Tibial nerve (tissue), 4 donors: ENCODE results near the gene FBXL17. TPM values are rescaled to one million over a fixed set of nuclear protein-coding genes. Genes with fewer than 3 reads are reported as not detected.

Experiments used
- DNase-seq, 2 donors: peaks; one replicate each; pipeline ENCODE4 v3.0.0-alpha.2; 2019; ENCODE audit warnings: low spot score in 2 of 2
- H3K27ac ChIP-seq, 4 donors: fragments of 200-600 bp; sonication (generic) in 3 of 4; one replicate each; pipeline ENCODE4 v1.5.1; 2017 to 2019; ENCODE audit warnings: mild to moderate bottlenecking in 1 of 4
- H3K27me3 ChIP-seq, 2 donors: fragments of 200-600 bp; sonication (generic) in 1 of 2; one replicate each; pipeline versions ENCODE4 v1.5.1 to v1.6.0; 2017 to 2019
- H3K36me3 ChIP-seq, 3 donors: fragments of 200-600 bp; sonication (generic); one replicate each; pipeline ENCODE4 v1.5.1; 2018 to 2019
- H3K4me1 ChIP-seq, 4 donors: fragments of 200-600 bp; sonication (generic) in 3 of 4; one replicate each; pipeline ENCODE4 v1.5.1; 2017 to 2019
- H3K4me3 ChIP-seq, 4 donors: fragments of 200-600 bp; sonication (generic) in 3 of 4; one replicate each; pipeline ENCODE4 v1.5.1; 2017 to 2019; ENCODE audit warnings: mild to moderate bottlenecking in 1 of 4, moderate library complexity in 1 of 4
- H3K9me3 ChIP-seq, 4 donors: fragments of 200-600 bp; sonication (generic) in 3 of 4; one replicate each; pipeline ENCODE4 v1.5.1; 2017 to 2019
- EP300 ChIP-seq, 2 donors: sonication (generic); formaldehyde crosslinking; IDR thresholded peaks; one replicate each; pipeline ENCODE4 v1.6.1; 2017; ENCODE audit warnings: antibody characterized with exemption in 2 of 2, mild to moderate bottlenecking in 1 of 2
- POLR2A ChIP-seq, 2 donors: fragments of 450-650 bp; IDR thresholded peaks; one replicate each; pipeline ENCODE4 v1.6.1; 2017; ENCODE audit warnings: antibody characterized with exemption in 2 of 2, mild to moderate bottlenecking in 2 of 2, moderate library complexity in 2 of 2
- WGBS, 2 donors: methylation state at CpG; one replicate each; pipeline ENCODE4 v1.1.5; 2018; 5-methylcytosine and 5-hydroxymethylcytosine counted together
- total RNA-seq, 4 donors: library from RNA; depleted of rRNA; stranded (reverse); fragments of >200 nt; gene quantifications; one replicate each; pipeline ENCODE4 v1.1.0, GENCODE V29; 2016
- TF ChIP-seq, protein P1 (sequence below), 5 experiments: fragments of 200-600 bp in 3 of 5; fragments of 450-650 bp in 2 of 5; sonication (generic) in 3 of 5; IDR thresholded peaks; one replicate each; pipeline ENCODE4 v1.5.1; 2016 to 2019; ENCODE audit warnings: antibody characterized with exemption in 5 of 5, mild to moderate bottlenecking in 3 of 5, moderate library complexity in 2 of 5

FBXL17 gene
- total RNA-seq, 4 donors from 2014 or later: 16.5 to 19.0 (median 17.6) TPM

DNA sequence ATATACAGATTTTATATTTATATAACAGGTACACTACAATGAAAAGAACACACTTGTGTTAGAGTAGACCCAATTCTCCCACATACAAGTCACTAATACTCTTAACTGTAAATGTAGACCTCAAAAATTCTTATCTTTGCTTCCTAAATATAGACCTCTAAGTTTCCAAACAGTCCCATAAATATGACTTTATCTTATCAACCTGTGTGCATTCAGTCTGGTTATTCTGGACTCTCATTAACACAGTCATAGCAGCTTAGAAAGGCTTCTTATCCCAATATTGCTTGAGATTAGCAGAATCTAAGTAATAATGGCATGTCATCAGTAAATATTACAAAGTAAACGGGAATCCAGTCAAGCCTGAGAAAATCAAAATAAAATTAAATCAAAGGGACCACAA, 161.1 kb downstream of the FBXL17 start:
- peaks cover 0 to 18% (median 0%) of the 10 kb centered on the region in 3 donors for H3K36me3 ChIP-seq
- DNase-seq: no peak
- no peak overlapping the region for H3K27ac ChIP-seq
- H3K27me3 ChIP-seq: no peaks in the 10 kb centered on the region
- 90 to 95% methylated on average over 1 of the region's 1 CpG for WGBS, 2 donors
- peaks cover 0 to 6% (median 0%) of the 10 kb centered on the region in 4 donors for H3K9me3 ChIP-seq
- TF ChIP-seq, protein P1, sequence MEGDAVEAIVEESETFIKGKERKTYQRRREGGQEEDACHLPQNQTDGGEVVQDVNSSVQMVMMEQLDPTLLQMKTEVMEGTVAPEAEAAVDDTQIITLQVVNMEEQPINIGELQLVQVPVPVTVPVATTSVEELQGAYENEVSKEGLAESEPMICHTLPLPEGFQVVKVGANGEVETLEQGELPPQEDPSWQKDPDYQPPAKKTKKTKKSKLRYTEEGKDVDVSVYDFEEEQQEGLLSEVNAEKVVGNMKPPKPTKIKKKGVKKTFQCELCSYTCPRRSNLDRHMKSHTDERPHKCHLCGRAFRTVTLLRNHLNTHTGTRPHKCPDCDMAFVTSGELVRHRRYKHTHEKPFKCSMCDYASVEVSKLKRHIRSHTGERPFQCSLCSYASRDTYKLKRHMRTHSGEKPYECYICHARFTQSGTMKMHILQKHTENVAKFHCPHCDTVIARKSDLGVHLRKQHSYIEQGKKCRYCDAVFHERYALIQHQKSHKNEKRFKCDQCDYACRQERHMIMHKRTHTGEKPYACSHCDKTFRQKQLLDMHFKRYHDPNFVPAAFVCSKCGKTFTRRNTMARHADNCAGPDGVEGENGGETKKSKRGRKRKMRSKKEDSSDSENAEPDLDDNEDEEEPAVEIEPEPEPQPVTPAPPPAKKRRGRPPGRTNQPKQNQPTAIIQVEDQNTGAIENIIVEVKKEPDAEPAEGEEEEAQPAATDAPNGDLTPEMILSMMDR (IDR thresholded peaks at IDR 0.05): no peak
- no peak for TF ChIP-seq POLR2A (IDR thresholded peaks at IDR 0.05)
- no peak for TF ChIP-seq EP300 (IDR thresholded peaks at IDR 0.05)
- no peaks in the 10 kb centered on the region for H3K4me1 ChIP-seq
- H3K4me3 ChIP-seq: no peak overlapping the region

DNA sequence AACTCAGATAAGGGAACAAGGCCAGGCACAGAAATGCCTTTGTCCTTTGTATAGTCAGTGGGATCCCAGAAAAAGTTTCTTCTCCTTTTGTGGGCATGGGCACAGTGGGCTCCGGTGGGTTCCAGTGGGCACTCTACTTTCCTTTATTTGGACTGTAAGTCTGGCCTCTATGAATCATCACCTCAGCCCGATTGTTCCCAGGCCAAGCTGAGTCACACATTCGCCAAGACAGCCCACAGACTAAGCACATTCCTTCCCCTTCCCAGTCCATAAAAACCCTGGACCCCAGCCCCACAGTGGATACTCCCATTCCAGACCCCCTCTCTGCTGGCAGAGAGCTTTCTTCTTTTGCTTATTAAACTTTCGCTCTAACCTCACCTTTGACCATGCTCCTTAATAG, 165.0 kb downstream of the FBXL17 start:
- Histone ChIP-seq H3K27ac (no peak overlapping the region), H3K9me3 (peaks cover 0 to 12% (median 0%) of the 10 kb centered on the region in 4 donors), H3K36me3 (peaks cover 0 to 23% (median 0%) of the 10 kb centered on the region in 3 donors), H3K27me3 (no peaks in the 10 kb centered on the region), H3K4me3 (no peak overlapping the region), H3K4me1 (no peaks in the 10 kb centered on the region)
- no peak for TF ChIP-seq POLR2A (IDR thresholded peaks at IDR 0.05)
- TF ChIP-seq, protein P1 (IDR thresholded peaks at IDR 0.05): no peak
- TF ChIP-seq EP300 (IDR thresholded peaks at IDR 0.05): no peak
- no peak for DNase-seq
- 64 to 77% methylated on average over 4 of the region's 4 CpGs for WGBS, 2 donors

DNA sequence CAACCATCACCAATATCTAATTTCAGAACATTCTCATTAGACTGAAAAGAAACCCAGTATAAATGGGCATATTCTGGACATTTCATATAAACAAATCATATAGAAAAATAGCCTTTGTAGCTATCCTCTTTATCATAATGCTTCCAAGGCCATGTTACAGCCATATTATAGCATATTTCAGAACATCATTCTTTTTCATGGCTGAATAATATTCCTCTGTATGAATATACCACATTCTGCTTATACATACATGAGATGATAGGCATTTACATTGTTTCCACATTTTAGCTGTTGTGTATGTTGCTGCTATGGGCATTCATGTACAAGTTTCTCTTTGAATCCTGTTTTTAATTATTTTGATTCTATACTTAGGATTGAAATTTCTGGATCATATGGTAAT, 167.0 kb downstream of the FBXL17 start:
- H3K27ac ChIP-seq: no peak overlapping the region
- no peak overlapping the region for H3K4me3 ChIP-seq

DNA sequence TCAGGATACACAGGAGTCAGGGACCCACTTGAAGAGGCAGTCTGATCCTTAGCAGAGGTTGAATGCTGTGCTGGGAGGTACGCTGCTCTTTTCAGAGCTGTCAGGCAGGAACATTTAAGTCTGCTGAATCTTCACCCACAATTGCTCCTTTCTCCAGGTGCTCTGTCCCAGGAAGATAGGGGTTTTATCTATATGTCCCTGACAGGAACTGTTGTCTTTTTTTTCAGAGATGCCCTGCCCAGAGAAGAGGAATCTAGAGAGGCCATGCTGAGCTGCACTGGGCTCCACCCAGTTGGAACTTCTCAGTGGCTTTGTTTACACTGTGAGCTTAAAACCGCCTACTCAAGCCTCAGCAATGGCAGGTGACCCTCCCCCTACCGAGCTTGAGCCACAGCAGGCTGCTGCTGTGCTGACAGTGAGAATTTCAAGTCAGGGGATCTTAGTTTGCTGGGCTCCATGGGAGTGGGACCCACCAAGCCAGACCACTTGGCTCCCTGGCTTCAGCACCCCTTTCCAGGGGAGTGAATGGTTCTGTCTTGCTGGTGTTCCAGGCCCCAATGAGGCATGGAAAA, 169.0 kb downstream of the FBXL17 start:
- no peak for DNase-seq
- Histone ChIP-seq H3K27ac (no peak overlapping the region), H3K4me1 (no peaks in the 10 kb centered on the region), H3K27me3 (no peaks in the 10 kb centered on the region), H3K4me3 (no peak overlapping the region), H3K9me3 (peaks cover 0 to 24% (median 0%) of the 10 kb centered on the region in 4 donors), H3K36me3 (peaks cover 0 to 23% (median 0%) of the 10 kb centered on the region in 3 donors)
- TF ChIP-seq EP300 (IDR thresholded peaks at IDR 0.05): no peak
- no peak for TF ChIP-seq POLR2A (IDR thresholded peaks at IDR 0.05)
- TF ChIP-seq, protein P1 (IDR thresholded peaks at IDR 0.05): no peak
- WGBS, 2 donors: 80 to 94% methylated on average over 2 to 3 of the region's 3 CpGs

More for the DNA sequence above, 167.0 kb downstream of the FBXL17 start:
- H3K9me3 ChIP-seq: peaks cover 0 to 12% (median 0%) of the 10 kb centered on the region in 4 donors
- peaks cover 0 to 23% (median 0%) of the 10 kb centered on the region in 3 donors for H3K36me3 ChIP-seq
- no peaks in the 10 kb centered on the region for H3K27me3 ChIP-seq
- TF ChIP-seq, protein P1 (IDR thresholded peaks at IDR 0.05): no peak
- TF ChIP-seq EP300 (IDR thresholded peaks at IDR 0.05) (no peak), POLR2A (IDR thresholded peaks at IDR 0.05) (no peak)
- no peaks in the 10 kb centered on the region for H3K4me1 ChIP-seq
- DNase-seq: no peak

DNA sequence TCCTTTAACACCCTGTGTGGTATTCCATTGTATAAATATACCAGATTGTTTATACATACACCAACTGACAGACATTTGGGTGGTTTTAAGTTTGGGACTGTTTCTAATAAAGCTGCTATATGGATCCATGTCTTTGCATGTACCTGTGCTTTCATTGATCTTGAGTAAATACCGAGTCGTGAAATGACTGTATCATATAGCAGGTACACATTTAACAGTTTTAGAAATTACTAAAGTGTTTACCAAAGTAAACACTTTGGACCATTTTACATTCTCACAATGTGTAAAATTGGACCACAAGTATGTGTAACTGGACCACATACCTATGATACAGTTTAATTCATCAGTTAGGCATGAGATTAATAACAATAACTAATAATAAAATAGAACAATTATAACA, 175.2 kb downstream of the FBXL17 start:
- Histone ChIP-seq H3K9me3 (peaks cover 0 to 13% (median 0%) of the 10 kb centered on the region in 4 donors), H3K27ac (no peak overlapping the region), H3K4me1 (peaks cover 0 to 4% (median 0%) of the 10 kb centered on the region in 4 donors), H3K36me3 (no peaks in the 10 kb centered on the region), H3K4me3 (no peak overlapping the region), H3K27me3 (no peaks in the 10 kb centered on the region)
- no peak for DNase-seq
- TF ChIP-seq, protein P1 (IDR thresholded peaks at IDR 0.05): no peak
- TF ChIP-seq EP300 (IDR thresholded peaks at IDR 0.05) (no peak), POLR2A (IDR thresholded peaks at IDR 0.05) (no peak)
- 98% methylated on average over 2 of the region's 2 CpGs for WGBS, 2 donors
